HCT116 (cell line): Measurements from ENCODE around the gene ETNPPL.

Source experiments
- CEBPB ChIP-seq: IDR thresholded peaks from 2 replicates; pipeline ENCODE4 v1.6.1; 2012; ENCODE audit warnings: low read depth
- EGR1 ChIP-seq: IDR thresholded peaks from 2 replicates; pipeline ENCODE4 v1.6.1; 2012; ENCODE audit warnings: low read depth
- ELF1 ChIP-seq: IDR thresholded peaks from 2 replicates; pipeline ENCODE4 v1.6.1; 2012; ENCODE audit warnings: low read depth, borderline replicate concordance
- EZH2 ChIP-seq: fragments of 200-600 bp; sonication (generic); IDR thresholded peaks from 2 replicates; pipeline ENCODE4 v1.6.1; 2017; ENCODE audit warnings: antibody characterized with exemption, mixed run types
- JUND ChIP-seq: IDR thresholded peaks from 2 replicates; pipeline ENCODE4 v1.6.1; 2012
- POLR2A ChIP-seq: IDR thresholded peaks from 2 replicates; pipeline ENCODE4 v1.7.0; 2011; ENCODE audit warnings: borderline replicate concordance; ENCODE audit not compliant: insufficient read depth, insufficient read length; ENCODE audit errors: extremely low read depth
- POLR2AphosphoS5 ChIP-seq: IDR thresholded peaks from 2 replicates; pipeline ENCODE4 v1.6.1; 2011; ENCODE audit warnings: mild to moderate bottlenecking, low read depth, low read length, moderate library complexity
- SP1 ChIP-seq: IDR thresholded peaks from 2 replicates; pipeline ENCODE4 v1.6.1; 2012; ENCODE audit warnings: low read depth
- TF ChIP-seq, protein P1 (sequence below), 3 experiments: fragments of 200-600 bp in 1 of 3; sonication (generic) in 1 of 3; IDR thresholded peaks in 2 of 3; conservative IDR thresholded peaks in 1 of 3; 2 replicates each; pipeline ENCODE4 v1.5.1; 2012 to 2017; ENCODE audit warnings: low read depth in 2 of 3, low read length in 2 of 3, antibody characterized with exemption in 1 of 3, borderline replicate concordance in 1 of 3, control low read depth in 1 of 3, mild to moderate bottlenecking in 1 of 3, mixed read lengths in 1 of 3, mixed run types in 1 of 3, moderate library complexity in 1 of 3; ENCODE audit not compliant: insufficient read depth in 1 of 3
- TF ChIP-seq, protein P2 (sequence below): IDR thresholded peaks from 2 replicates; pipeline ENCODE4 v1.6.1; 2012
- TF ChIP-seq, protein P3 (sequence below): IDR thresholded peaks from 2 replicates; pipeline ENCODE4 v1.6.1; 2012

DNA sequence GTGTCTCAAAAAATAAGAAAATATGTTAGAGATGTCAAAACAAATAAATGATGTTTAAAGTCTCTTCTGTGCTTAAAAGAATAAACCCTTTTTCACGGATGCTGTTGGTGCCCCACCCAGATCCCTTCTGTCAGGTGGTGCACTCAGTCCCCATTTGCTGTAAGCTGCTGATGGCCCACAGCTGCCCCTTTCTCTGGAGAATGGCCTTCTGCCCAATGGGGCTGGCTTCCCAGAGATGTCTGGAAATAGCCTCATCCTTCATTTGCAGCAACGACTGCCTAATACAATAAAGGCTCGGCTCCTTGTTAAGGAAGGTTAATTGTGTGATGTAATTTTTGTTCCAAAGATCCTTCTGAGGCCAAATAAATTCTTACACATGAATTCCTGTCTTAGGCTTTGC is 31.8 kb downstream of the ETNPPL start:
- TF ChIP-seq POLR2A (no peak), EZH2 (no peak), ELF1 (no peak), JUND (no peak), SP1 (no peak), CEBPB (no peak), POLR2AphosphoS5 (no peak), EGR1 (no peak)
- TF ChIP-seq, protein P1, sequence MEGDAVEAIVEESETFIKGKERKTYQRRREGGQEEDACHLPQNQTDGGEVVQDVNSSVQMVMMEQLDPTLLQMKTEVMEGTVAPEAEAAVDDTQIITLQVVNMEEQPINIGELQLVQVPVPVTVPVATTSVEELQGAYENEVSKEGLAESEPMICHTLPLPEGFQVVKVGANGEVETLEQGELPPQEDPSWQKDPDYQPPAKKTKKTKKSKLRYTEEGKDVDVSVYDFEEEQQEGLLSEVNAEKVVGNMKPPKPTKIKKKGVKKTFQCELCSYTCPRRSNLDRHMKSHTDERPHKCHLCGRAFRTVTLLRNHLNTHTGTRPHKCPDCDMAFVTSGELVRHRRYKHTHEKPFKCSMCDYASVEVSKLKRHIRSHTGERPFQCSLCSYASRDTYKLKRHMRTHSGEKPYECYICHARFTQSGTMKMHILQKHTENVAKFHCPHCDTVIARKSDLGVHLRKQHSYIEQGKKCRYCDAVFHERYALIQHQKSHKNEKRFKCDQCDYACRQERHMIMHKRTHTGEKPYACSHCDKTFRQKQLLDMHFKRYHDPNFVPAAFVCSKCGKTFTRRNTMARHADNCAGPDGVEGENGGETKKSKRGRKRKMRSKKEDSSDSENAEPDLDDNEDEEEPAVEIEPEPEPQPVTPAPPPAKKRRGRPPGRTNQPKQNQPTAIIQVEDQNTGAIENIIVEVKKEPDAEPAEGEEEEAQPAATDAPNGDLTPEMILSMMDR (IDR thresholded peaks at IDR 0.05 in 2 of 3, conservative IDR thresholded peaks at IDR 0.05 in 1 of 3; ENCODE audit: borderline replicate concordance in 1 of 3, insufficient read depth in 1 of 3, low read depth in 2 of 3, low read length in 2 of 3) = no peak
- TF ChIP-seq, protein P2, sequence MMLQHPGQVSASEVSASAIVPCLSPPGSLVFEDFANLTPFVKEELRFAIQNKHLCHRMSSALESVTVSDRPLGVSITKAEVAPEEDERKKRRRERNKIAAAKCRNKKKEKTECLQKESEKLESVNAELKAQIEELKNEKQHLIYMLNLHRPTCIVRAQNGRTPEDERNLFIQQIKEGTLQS = no peak
- TF ChIP-seq, protein P3, sequence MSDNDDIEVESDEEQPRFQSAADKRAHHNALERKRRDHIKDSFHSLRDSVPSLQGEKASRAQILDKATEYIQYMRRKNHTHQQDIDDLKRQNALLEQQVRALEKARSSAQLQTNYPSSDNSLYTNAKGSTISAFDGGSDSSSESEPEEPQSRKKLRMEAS = no peak
